Measurements from ENCODE around the gene INTS14. TPM values are rescaled to one million over a fixed set of nuclear protein-coding genes. Genes with fewer than 3 reads are reported as not detected.

Gene INTS14
- total RNA-seq, 1 experiment from 2014 or later, result 53.7 TPM

DNA sequence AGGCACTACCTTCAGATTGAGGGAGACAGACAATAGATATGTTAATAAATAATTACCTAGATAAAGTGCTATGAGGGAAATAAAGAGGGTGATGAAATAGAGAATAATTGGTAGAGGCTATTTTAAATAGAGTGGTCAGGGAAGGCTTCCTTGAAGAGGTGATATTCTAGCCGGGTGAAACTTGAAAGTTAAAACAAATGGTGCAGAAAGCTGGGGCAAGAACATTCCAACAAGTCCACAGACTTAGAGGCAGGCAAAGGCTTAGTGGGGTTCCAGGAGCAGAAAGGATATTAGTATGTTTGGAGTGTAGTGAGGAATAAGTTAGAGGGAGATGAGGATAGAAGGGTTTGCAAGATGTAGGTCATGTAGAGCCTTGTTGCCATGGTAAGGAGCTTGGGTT, 70.6 kb downstream of the INTS14 start:
- no peaks in the 10 kb centered on the region for H4K20me1 ChIP-seq (ENCODE audit: insufficient read depth)
- no peaks in the 10 kb centered on the region for H3K4me1 ChIP-seq (replicated peaks; ENCODE audit: insufficient read depth)
- POLR2A ChIA-PET (ENCODE audit: unreplicated experiment), result no interaction called here
- no peaks in the 10 kb centered on the region for H3K9me3 ChIP-seq (ENCODE audit: insufficient read depth, low read depth)
- TF ChIP-seq EZH2 (IDR thresholded peaks at IDR 0.05; ENCODE audit: low read depth), result no peak
- TF ChIP-seq, protein P1, sequence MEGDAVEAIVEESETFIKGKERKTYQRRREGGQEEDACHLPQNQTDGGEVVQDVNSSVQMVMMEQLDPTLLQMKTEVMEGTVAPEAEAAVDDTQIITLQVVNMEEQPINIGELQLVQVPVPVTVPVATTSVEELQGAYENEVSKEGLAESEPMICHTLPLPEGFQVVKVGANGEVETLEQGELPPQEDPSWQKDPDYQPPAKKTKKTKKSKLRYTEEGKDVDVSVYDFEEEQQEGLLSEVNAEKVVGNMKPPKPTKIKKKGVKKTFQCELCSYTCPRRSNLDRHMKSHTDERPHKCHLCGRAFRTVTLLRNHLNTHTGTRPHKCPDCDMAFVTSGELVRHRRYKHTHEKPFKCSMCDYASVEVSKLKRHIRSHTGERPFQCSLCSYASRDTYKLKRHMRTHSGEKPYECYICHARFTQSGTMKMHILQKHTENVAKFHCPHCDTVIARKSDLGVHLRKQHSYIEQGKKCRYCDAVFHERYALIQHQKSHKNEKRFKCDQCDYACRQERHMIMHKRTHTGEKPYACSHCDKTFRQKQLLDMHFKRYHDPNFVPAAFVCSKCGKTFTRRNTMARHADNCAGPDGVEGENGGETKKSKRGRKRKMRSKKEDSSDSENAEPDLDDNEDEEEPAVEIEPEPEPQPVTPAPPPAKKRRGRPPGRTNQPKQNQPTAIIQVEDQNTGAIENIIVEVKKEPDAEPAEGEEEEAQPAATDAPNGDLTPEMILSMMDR (conservative IDR thresholded peaks at IDR 0.05), result no peak
- H3K4me3 ChIP-seq, result no peak overlapping the region
- no TSS peak for BruUV-seq (replicated peaks)
- peaks cover 85% of the 10 kb centered on the region for H3K79me2 ChIP-seq (ENCODE audit: low read depth)
- CTCF ChIA-PET, result no interaction called here
- no peak overlapping the region for H2AFZ ChIP-seq
- intact Hi-C loops (cut with micrococcal nuclease; ENCODE audit: unreplicated experiment), result no loop called here
- H3K36me3 ChIP-seq (ENCODE audit: low read depth), result no peaks in the 10 kb centered on the region
- no peak overlapping the region for H3K27ac ChIP-seq
- H3K9me2 ChIP-seq (ENCODE audit: insufficient read depth), result no peaks in the 10 kb centered on the region
- no peak overlapping the region for H3K4me2 ChIP-seq
- DNase-seq, result no peak
- H3F3A ChIP-seq (ENCODE audit: insufficient read depth, low read depth), result no peaks in the 10 kb centered on the region; the same call in 1 of the 2 replicates
- no peaks in the 10 kb centered on the region for H3K27me3 ChIP-seq (ENCODE audit: insufficient read depth, low read depth)

DNA sequence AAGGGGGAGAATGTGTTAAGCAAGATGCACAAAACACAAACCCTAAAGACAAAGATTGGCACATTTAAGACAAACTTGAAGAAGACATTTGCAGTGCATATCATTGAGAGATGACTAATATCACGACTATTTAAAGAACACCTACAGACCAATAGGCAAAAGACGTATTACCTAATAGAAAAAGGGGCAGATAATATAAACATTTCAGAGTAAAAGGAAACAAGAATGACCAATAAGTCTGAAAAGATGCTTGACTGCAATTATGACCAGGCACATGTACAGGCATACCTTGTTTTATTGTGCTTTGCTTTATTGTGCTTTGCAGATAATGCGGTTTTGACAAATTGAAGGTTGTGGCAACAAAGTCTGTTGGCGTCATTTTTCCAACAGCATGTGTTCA, 75.7 kb downstream of the INTS14 start:
- no peaks in the 10 kb centered on the region; the same call in 1 of the 2 replicates for H4K20me1 ChIP-seq (ENCODE audit: insufficient read depth)

DNA sequence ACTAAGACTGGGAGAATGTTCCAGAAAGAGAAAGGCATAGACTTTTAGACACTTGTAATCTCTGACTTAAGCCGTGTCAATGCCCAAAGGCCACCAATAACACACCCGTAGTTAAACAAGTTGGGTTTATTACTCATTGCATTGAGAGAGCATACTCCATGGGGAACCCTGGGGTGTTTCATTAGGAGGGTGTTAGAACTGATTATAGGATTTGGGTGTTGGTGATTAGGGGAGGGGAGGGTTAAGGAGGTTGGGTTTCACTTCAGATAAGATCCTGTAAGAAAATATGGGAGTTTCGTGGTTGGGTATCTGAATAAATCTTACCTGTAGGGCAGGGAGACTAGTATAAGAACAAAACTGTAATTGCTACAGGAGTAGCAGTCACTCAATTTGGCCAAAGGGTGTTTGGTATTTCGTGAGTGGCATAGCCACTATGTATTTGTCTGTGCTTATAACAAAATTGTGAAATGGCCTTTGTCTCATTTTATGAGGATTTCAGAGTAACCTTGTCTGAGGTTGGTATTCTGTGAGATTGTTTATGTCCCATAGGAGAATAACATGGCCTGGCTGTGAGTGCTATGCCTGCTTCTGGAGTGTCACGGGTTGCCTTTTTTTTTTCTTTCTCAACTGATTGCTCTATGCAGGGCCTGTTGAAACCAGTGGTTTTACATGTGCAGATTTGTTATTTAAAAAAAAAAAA, 77.7 kb downstream of the INTS14 start:
- peaks cover 73% of the 10 kb centered on the region for H3K79me2 ChIP-seq (ENCODE audit: low read depth)
- POLR2A ChIA-PET (ENCODE audit: unreplicated experiment), result no interaction called here
- CTCF ChIA-PET, result no interaction called here
- H2AFZ ChIP-seq, result no peak overlapping the region
- H3K4me3 ChIP-seq, result peak overlapping the region; percentile 27; the same call in 1 of the 2 replicates
- intact Hi-C loops (cut with micrococcal nuclease; ENCODE audit: unreplicated experiment), result no loop called here
- peak in 1 of 2 experiments; percentile 56 for DNase-seq
- H3K9me2 ChIP-seq (ENCODE audit: insufficient read depth), result no peaks in the 10 kb centered on the region
- H4K20me1 ChIP-seq (ENCODE audit: insufficient read depth), result no peaks in the 10 kb centered on the region; the same call in 1 of the 2 replicates
- peaks cover 12% of the 10 kb centered on the region; the same call in 1 of the 2 replicates for H3F3A ChIP-seq (ENCODE audit: insufficient read depth, low read depth)
- H3K27me3 ChIP-seq (ENCODE audit: insufficient read depth, low read depth), result no peaks in the 10 kb centered on the region
- peaks cover 23% of the 10 kb centered on the region for H3K4me1 ChIP-seq (replicated peaks; ENCODE audit: insufficient read depth)
- no peaks in the 10 kb centered on the region for H3K36me3 ChIP-seq (ENCODE audit: low read depth)
- no TSS peak for BruUV-seq (replicated peaks)
- no peaks in the 10 kb centered on the region for H3K9me3 ChIP-seq (ENCODE audit: insufficient read depth, low read depth)
- H3K27ac ChIP-seq, result peak overlapping the region; percentile 51
- TF ChIP-seq, protein P1 (conservative IDR thresholded peaks at IDR 0.05), result no peak
- TF ChIP-seq EZH2 (IDR thresholded peaks at IDR 0.05; ENCODE audit: low read depth), result no peak
- peak overlapping the region; percentile 69 for H3K4me2 ChIP-seq

More for the DNA sequence above, 75.7 kb downstream of the INTS14 start:
- Histone ChIP-seq H3K36me3 (ENCODE audit: low read depth) (no peaks in the 10 kb centered on the region), H3K4me3 (no peak overlapping the region), H3K4me2 (no peak overlapping the region), H3K27me3 (ENCODE audit: insufficient read depth, low read depth) (no peaks in the 10 kb centered on the region), H3K79me2 (ENCODE audit: low read depth) (peaks cover 91% of the 10 kb centered on the region), H3F3A (ENCODE audit: insufficient read depth, low read depth) (peaks cover 12% of the 10 kb centered on the region; the same call in 1 of the 2 replicates), H3K27ac (no peak overlapping the region), H3K9me2 (ENCODE audit: insufficient read depth) (no peaks in the 10 kb centered on the region), H3K9me3 (ENCODE audit: insufficient read depth, low read depth) (no peaks in the 10 kb centered on the region), H3K4me1 (replicated peaks; ENCODE audit: insufficient read depth) (peaks cover 23% of the 10 kb centered on the region), H2AFZ (no peak overlapping the region)
- intact Hi-C loops (cut with micrococcal nuclease; ENCODE audit: unreplicated experiment), result no loop called here
- ChIA-PET POLR2A (ENCODE audit: unreplicated experiment) (no interaction called here), CTCF (no interaction called here)
- no peak for DNase-seq
- BruUV-seq (replicated peaks), result no TSS peak
- TF ChIP-seq, protein P1 (conservative IDR thresholded peaks at IDR 0.05), result no peak
- TF ChIP-seq EZH2 (IDR thresholded peaks at IDR 0.05; ENCODE audit: low read depth), result no peak

All from PC-9 (cell line).